PFSK-1 (cell line): ENCODE results near the gene EMC7.

ENCODE experiments used
- FOXP2 ChIP-seq: optimal IDR thresholded peaks from 2 replicates; pipeline ENCODE3; 2011; ENCODE audit warnings: borderline replicate concordance, control low read depth, inconsistent platforms; ENCODE audit not compliant: insufficient read depth; ENCODE audit errors: extremely low read length, extremely low read depth
- POLR2AphosphoS5 ChIP-seq: IDR thresholded peaks from 2 replicates; pipeline ENCODE4 v1.6.1; 2012; ENCODE audit warnings: low read depth, mild to moderate bottlenecking, control low read depth, low read length, moderate library complexity
- REST ChIP-seq, 2 experiments: IDR thresholded peaks; 2 replicates each; pipeline versions ENCODE4 v1.6.1 to v1.8.0; 2011 to 2012; ENCODE audit warnings: low read depth in 2 of 2, low read length in 2 of 2, control low read depth in 1 of 2, inconsistent platforms in 1 of 2, mild to moderate bottlenecking in 1 of 2, moderate library complexity in 1 of 2; ENCODE audit not compliant: insufficient read depth in 1 of 2
- SIN3A ChIP-seq: IDR thresholded peaks from 2 replicates; pipeline ENCODE4 v1.6.1; 2012; ENCODE audit warnings: mild to moderate bottlenecking, low read length, moderate library complexity, borderline replicate concordance; ENCODE audit not compliant: insufficient read depth
- TAF1 ChIP-seq: IDR thresholded peaks from 2 replicates; pipeline ENCODE4 v1.6.1; 2012; ENCODE audit warnings: low read length, control low read depth, borderline replicate concordance; ENCODE audit not compliant: insufficient read depth

Gene EMC7

GRCh38 chr15:34059476-34059875 is 42.2 kb downstream of the EMC7 start:
- TF ChIP-seq TAF1 (no peak), SIN3A (no peak), REST (IDR thresholded peaks at IDR 0.05; ENCODE audit: insufficient read depth in 1 of 2, low read depth in 2 of 2, low read length in 2 of 2) (no peak), POLR2AphosphoS5 (no peak), FOXP2 (no peak)

GRCh38 chr15:34056911-34057310 is 44.8 kb downstream of the EMC7 start:
- TF ChIP-seq TAF1 (no peak), SIN3A (no peak), POLR2AphosphoS5 (no peak), REST (IDR thresholded peaks at IDR 0.05; ENCODE audit: insufficient read depth in 1 of 2, low read depth in 2 of 2, low read length in 2 of 2) (no peak), FOXP2 (no peak)

GRCh38 chr15:34055868-34056595 is 45.6 kb downstream of the EMC7 start:
- TF ChIP-seq SIN3A (no peak), REST (IDR thresholded peaks at IDR 0.05; ENCODE audit: insufficient read depth in 1 of 2, low read depth in 2 of 2, low read length in 2 of 2) (no peak), FOXP2 (no peak)

GRCh38 chr15:34054081-34054707 is 47.5 kb downstream of the EMC7 start:
- TF ChIP-seq TAF1, result no peak

- no peak for TF ChIP-seq POLR2AphosphoS5
- no peak for TF ChIP-seq TAF1
- no peak for TF ChIP-seq FOXP2
- TF ChIP-seq SIN3A, result no peak
- TF ChIP-seq REST (IDR thresholded peaks at IDR 0.05; ENCODE audit: insufficient read depth in 1 of 2, low read depth in 2 of 2, low read length in 2 of 2), result no peak
Observed at GRCh38 chr15:34049112-34049511, 52.5 kb downstream of the EMC7 start.
